ENCODE measurements around the gene UPF2.
A peak's percentile ranks its signal among the peaks of the same experiment; 100 is the strongest.
"Not testable (repeated sequence)": the region's sequence is repeated elsewhere in the genome, so short reads cannot be mapped to it uniquely, and the experiment has no call there.

The UPF2 gene

GRCh38 chr10:12036073-12036655 lies 6.4 kb downstream of the UPF2 start:
- no peak for DNase-seq

- DNase-seq, result no peak
Observed at GRCh38 chr10:12031404-12031803, 11.2 kb downstream of the UPF2 start.

- DNase-seq, result no peak
Observed at GRCh38 chr10:12027539-12027938, 15.1 kb downstream of the UPF2 start.

- no peak for DNase-seq
Observed at GRCh38 chr10:12025591-12025990, 17.0 kb downstream of the UPF2 start.

GRCh38 chr10:12022580-12023257 lies 19.9 kb downstream of the UPF2 start:
- no peak for DNase-seq

GRCh38 chr10:12020574-12020973 lies 22.0 kb downstream of the UPF2 start:
- no peak for DNase-seq

GRCh38 chr10:12019283-12019971 lies 23.2 kb downstream of the UPF2 start:
- no peak for DNase-seq

GRCh38 chr10:12018438-12019282 lies 23.9 kb downstream of the UPF2 start:
- DNase-seq, result no peak

- DNase-seq, result no peak
Observed at GRCh38 chr10:12013926-12014325, 28.7 kb downstream of the UPF2 start.

- DNase-seq, result not testable (repeated sequence)
Observed at GRCh38 chr10:12013391-12013790, 29.2 kb downstream of the UPF2 start.

GRCh38 chr10:12010353-12010752 lies 32.3 kb downstream of the UPF2 start:
- DNase-seq, result no peak

- DNase-seq, result not testable (repeated sequence)
Observed at GRCh38 chr10:12008842-12009241, 33.8 kb downstream of the UPF2 start.

- no peak for DNase-seq
Observed at GRCh38 chr10:12006671-12007070, 35.9 kb downstream of the UPF2 start.

GRCh38 chr10:11993834-11994468 lies 48.7 kb downstream of the UPF2 start:
- DNase-seq, result no peak

GRCh38 chr10:11988924-11989323 lies 53.7 kb downstream of the UPF2 start:
- no peak for DNase-seq

GRCh38 chr10:11986593-11987216 lies 55.9 kb downstream of the UPF2 start:
- DNase-seq, result peak; percentile 82

GRCh38 chr10:11982253-11982652 lies 60.4 kb downstream of the UPF2 start:
- no peak for DNase-seq

GRCh38 chr10:11975795-11976194 lies 66.8 kb downstream of the UPF2 start:
- DNase-seq, result no peak

GRCh38 chr10:11972523-11972922 lies 70.1 kb downstream of the UPF2 start:
- not testable (repeated sequence) for DNase-seq

- no peak for DNase-seq
Observed at GRCh38 chr10:11962176-11962575, 80.4 kb downstream of the UPF2 start.

GRCh38 chr10:11961771-11962170 lies 80.8 kb downstream of the UPF2 start:
- DNase-seq, result no peak

- no peak for DNase-seq
Observed at GRCh38 chr10:11959966-11960365, 82.6 kb downstream of the UPF2 start.

Data from midbrain (tissue), 1 donor.